ENCODE data around the gene EGFLAM.

The EGFLAM gene

GRCh38 chr5:38265546-38266179, 7.3 kb downstream of the EGFLAM start:
- peak; percentile 42 for DNase-seq (ENCODE audit: low spot score)

- no peak for DNase-seq (ENCODE audit: low spot score)
These were observed 9.0 kb downstream of the EGFLAM start for GRCh38 chr5:38267372-38267771.

GRCh38 chr5:38273626-38274025, 15.3 kb downstream of the EGFLAM start:
- no peak for DNase-seq (ENCODE audit: low spot score)

GRCh38 chr5:38274370-38274769, 16.0 kb downstream of the EGFLAM start:
- no peak for DNase-seq (ENCODE audit: low spot score)

GRCh38 chr5:38284384-38284783, 26.0 kb downstream of the EGFLAM start:
- no peak for DNase-seq (ENCODE audit: low spot score)

- no peak for DNase-seq (ENCODE audit: low spot score)
These were observed 26.9 kb downstream of the EGFLAM start for GRCh38 chr5:38285226-38285625.

- DNase-seq (ENCODE audit: low spot score), result no peak
These were observed 27.6 kb downstream of the EGFLAM start for GRCh38 chr5:38286002-38286401.

- no peak for DNase-seq (ENCODE audit: low spot score)
These were observed 28.8 kb downstream of the EGFLAM start for GRCh38 chr5:38287124-38287523.

- no peak for DNase-seq (ENCODE audit: low spot score)
These were observed 31.1 kb downstream of the EGFLAM start for GRCh38 chr5:38289457-38289856.

GRCh38 chr5:38290028-38290653, 31.8 kb downstream of the EGFLAM start:
- DNase-seq (ENCODE audit: low spot score), result no peak

- no peak for DNase-seq (ENCODE audit: low spot score)
These were observed 33.0 kb downstream of the EGFLAM start for GRCh38 chr5:38291355-38291754.

- no peak for DNase-seq (ENCODE audit: low spot score)
These were observed 33.9 kb downstream of the EGFLAM start for GRCh38 chr5:38292228-38292627.

- no peak for DNase-seq (ENCODE audit: low spot score)
These were observed 37.4 kb downstream of the EGFLAM start for GRCh38 chr5:38295751-38296150.

- no peak for DNase-seq (ENCODE audit: low spot score)
These were observed 39.7 kb downstream of the EGFLAM start for GRCh38 chr5:38297830-38298608.

GRCh38 chr5:38299585-38299984, 41.2 kb downstream of the EGFLAM start:
- DNase-seq (ENCODE audit: low spot score), result no peak

- DNase-seq (ENCODE audit: low spot score), result no peak
These were observed 46.8 kb downstream of the EGFLAM start for GRCh38 chr5:38305148-38305547.

- DNase-seq (ENCODE audit: low spot score), result no peak
These were observed 49.5 kb downstream of the EGFLAM start for GRCh38 chr5:38307845-38308244.

- no peak for DNase-seq (ENCODE audit: low spot score)
These were observed 58.3 kb downstream of the EGFLAM start for GRCh38 chr5:38316544-38317224.

- DNase-seq (ENCODE audit: low spot score), result no peak
These were observed 59.5 kb downstream of the EGFLAM start for GRCh38 chr5:38317868-38318267.

GRCh38 chr5:38319491-38319890, 61.1 kb downstream of the EGFLAM start:
- DNase-seq (ENCODE audit: low spot score), result no peak

- no peak for DNase-seq (ENCODE audit: low spot score)
These were observed 63.6 kb downstream of the EGFLAM start for GRCh38 chr5:38321978-38322377.

- DNase-seq (ENCODE audit: low spot score), result peak; percentile 9
These were observed 65.4 kb downstream of the EGFLAM start for GRCh38 chr5:38323645-38324295.
